GM23338 (cell line): ENCODE data around the gene ELN. TPM values are rescaled to one million over a fixed set of nuclear protein-coding genes. Genes with fewer than 3 reads are reported as not detected.

ENCODE experiments used
- ATAC-seq: fragments of 200-7000 bp; cut with Tn5 transposase; 3 replicates; pipeline ENCODE4 v1.9.1; 2020
- DNase-seq: peaks from one replicate; pipeline ENCODE4 v3.0.0-alpha.2; 2015; ENCODE audit warnings: low spot score
- H2AFZ ChIP-seq: fragments of 200-600 bp; sonication (generic); 2 replicates; pipeline ENCODE4 v1.8.0; 2016; ENCODE audit warnings: antibody characterized with exemption, mild to moderate bottlenecking, moderate library complexity
- H3F3A ChIP-seq: fragments of 200-600 bp; sonication (generic); replicated peaks from 2 replicates; pipeline ENCODE4 v1.8.0; 2017; ENCODE audit warnings: antibody characterized with exemption, mixed run types, low read depth
- H3K27ac ChIP-seq: fragments of 200-600 bp; sonication (generic); 2 replicates; pipeline ENCODE4 v1.6.1; 2016; ENCODE audit warnings: low read depth
- H3K27me3 ChIP-seq: fragments of 200-600 bp; sonication (generic); 2 replicates; pipeline ENCODE4 v1.8.0; 2016; ENCODE audit warnings: mild to moderate bottlenecking, mixed run types, moderate library complexity; ENCODE audit not compliant: insufficient read depth
- H3K36me3 ChIP-seq: fragments of 200-600 bp; sonication (generic); 2 replicates; pipeline ENCODE4 v1.8.0; 2016; ENCODE audit warnings: mild to moderate bottlenecking; ENCODE audit not compliant: insufficient read depth
- H3K4me1 ChIP-seq: fragments of 200-600 bp; sonication (generic); 2 replicates; pipeline ENCODE4 v1.8.0; 2016; ENCODE audit warnings: mild to moderate bottlenecking, moderate library complexity; ENCODE audit not compliant: insufficient read depth
- H3K4me2 ChIP-seq: fragments of 200-600 bp; sonication (generic); 2 replicates; pipeline ENCODE4 v1.7.1; 2017; ENCODE audit warnings: mixed run types
- H3K4me3 ChIP-seq: fragments of 200-600 bp; sonication (generic); 2 replicates; pipeline ENCODE4 v1.6.1; 2016; ENCODE audit warnings: mixed run types
- H3K79me2 ChIP-seq: fragments of 200-600 bp; sonication (generic); replicated peaks from 2 replicates; pipeline ENCODE4 v1.8.0; 2017; ENCODE audit warnings: mild to moderate bottlenecking; ENCODE audit not compliant: insufficient read depth
- H3K9me2 ChIP-seq: fragments of 200-600 bp; sonication (generic); 2 replicates; pipeline ENCODE4 v1.8.0; 2017; ENCODE audit not compliant: insufficient read depth
- H4K20me1 ChIP-seq: fragments of 200-600 bp; sonication (generic); replicated peaks from 2 replicates; pipeline ENCODE4 v1.8.0; 2017; ENCODE audit warnings: mild to moderate bottlenecking; ENCODE audit not compliant: insufficient read depth
- H3K27ac Mint-ChIP-seq: 2 replicates; pipeline ENCODE4 v1.8.0; 2020; ENCODE audit warnings: inconsistent platforms, mild to moderate bottlenecking, moderate library complexity, mixed read lengths
- H3K27me3 Mint-ChIP-seq: 3 replicates; pipeline ENCODE4 v1.8.0; 2022; ENCODE audit warnings: low read depth, mild to moderate bottlenecking, moderate library complexity, mixed read lengths, inconsistent platforms; ENCODE audit not compliant: insufficient read depth, poor library complexity
- H3K36me3 Mint-ChIP-seq: 3 replicates; pipeline ENCODE4 v1.8.0; 2021; ENCODE audit warnings: low read depth, mild to moderate bottlenecking, inconsistent platforms, moderate library complexity, mixed read lengths
- H3K4me1 Mint-ChIP-seq: 3 replicates; pipeline ENCODE4 v1.8.0; 2020; ENCODE audit warnings: mild to moderate bottlenecking, inconsistent platforms, mixed read lengths
- H3K4me3 Mint-ChIP-seq: 3 replicates; pipeline ENCODE4 v1.8.0; 2021; ENCODE audit warnings: moderate library complexity, mild to moderate bottlenecking, inconsistent platforms, mixed read lengths
- H3K9me3 Mint-ChIP-seq: 3 replicates; pipeline ENCODE4 v1.8.0; 2020; ENCODE audit warnings: moderate library complexity, mild to moderate bottlenecking, inconsistent platforms, mixed read lengths
- CREB1 ChIP-seq: fragments of 250-450 bp; sonication (Bioruptor Pico); IDR thresholded peaks from 2 replicates; pipeline ENCODE4 v1.5.0; 2020; ENCODE audit warnings: low read depth, mild to moderate bottlenecking, moderate library complexity
- CTCF ChIP-seq, 2 experiments: fragments of 200-600 bp in 1 of 2; sonication (generic) in 1 of 2; conservative IDR thresholded peaks; 2 replicates each; pipeline versions ENCODE4 v1.5.1 to v1.6.1; 2016 to 2017; ENCODE audit warnings: antibody characterized with exemption in 2 of 2, low read depth in 2 of 2, mild to moderate bottlenecking in 2 of 2, moderate library complexity in 1 of 2
- ETS1 ChIP-seq: IDR thresholded peaks from 2 replicates; pipeline ENCODE4 v1.6.1; 2016; ENCODE audit warnings: antibody characterized with exemption
- EZH2 ChIP-seq: fragments of 200-600 bp; sonication (generic); IDR thresholded peaks from one replicate; pipeline ENCODE4 v1.8.0; 2017; ENCODE audit warnings: antibody characterized with exemption, mild to moderate bottlenecking, low read depth; ENCODE audit not compliant: unreplicated experiment
- EZH2phosphoT487 ChIP-seq: fragments of 200-600 bp; sonication (generic); IDR thresholded peaks from one replicate; pipeline ENCODE4 v1.8.1; 2018; ENCODE audit warnings: antibody characterized with exemption; ENCODE audit not compliant: unreplicated experiment
- JUNB ChIP-seq: IDR thresholded peaks from one replicate; pipeline ENCODE4 v1.6.1; 2016; ENCODE audit warnings: antibody characterized with exemption; ENCODE audit not compliant: unreplicated experiment
- NANOG ChIP-seq: IDR thresholded peaks from 2 replicates; pipeline ENCODE4 v1.6.1; 2016; ENCODE audit warnings: antibody characterized with exemption, borderline replicate concordance
- POLR2AphosphoS5 ChIP-seq: IDR thresholded peaks from 2 replicates; pipeline ENCODE4 v1.6.1; 2016; ENCODE audit warnings: antibody characterized with exemption, low read depth
- REST ChIP-seq: IDR thresholded peaks from one replicate; pipeline ENCODE4 v1.6.1; 2018; ENCODE audit warnings: antibody characterized with exemption; ENCODE audit not compliant: unreplicated experiment
- STAT1 ChIP-seq: IDR thresholded peaks from one replicate; pipeline ENCODE4 v1.6.1; 2016; ENCODE audit warnings: antibody characterized with exemption; ENCODE audit not compliant: unreplicated experiment
- ZNF114 ChIP-seq: fragments of 250-450 bp; sonication (Bioruptor Pico); IDR thresholded peaks from 2 replicates; pipeline ENCODE4 v1.5.0; 2020; ENCODE audit warnings: mild to moderate bottlenecking, moderate library complexity
- ZNF331 ChIP-seq: fragments of 250-450 bp; sonication (Bioruptor Pico); IDR thresholded peaks from 2 replicates; pipeline ENCODE4 v1.5.0; 2020; ENCODE audit warnings: low read depth, mild to moderate bottlenecking, moderate library complexity
- ZNF462 ChIP-seq: fragments of 250-450 bp; sonication (Bioruptor Pico); IDR thresholded peaks from 2 replicates; pipeline ENCODE4 v1.5.0; 2020; ENCODE audit warnings: mild to moderate bottlenecking, moderate library complexity
- polyA plus RNA-seq: library from polyadenylated mRNA; unstranded; fragments of >200 nt; fragmentation: Nextera tagmentation; extraction: Ambion mirVana; gene quantifications from 2 replicates; pipeline ENCODE4 v1.2.1, GENCODE V29; 2016
- total RNA-seq: library from RNA; depleted of rRNA; stranded (reverse); fragments of >200 nt; shearing (Covaris generic); gene quantifications from 2 replicates; pipeline ENCODE4 v1.2.3, GENCODE V29; 2014

Gene ELN
- total and polyA plus RNA-seq, 2 experiments from 2014 or later, result 1.1 to 5.6 TPM

GRCh38 chr7:74095135-74095534, 67.2 kb downstream of the ELN start:
- Mint-ChIP-seq H3K4me3 (peak overlapping the region; percentile 68), H3K36me3 (peaks cover 42% of the 10 kb centered on the region), H3K9me3 (peaks cover 10% of the 10 kb centered on the region; the same call in 2 of the 3 replicates), H3K27ac (peak overlapping the region; percentile 95), H3K4me1 (peaks cover 28% of the 10 kb centered on the region), H3K27me3 (peaks cover 9% of the 10 kb centered on the region)
- H3F3A ChIP-seq, result peaks cover 9% of the 10 kb centered on the region; the same call in 1 of the 2 replicates
- ATAC-seq (no peak), DNase-seq (no peak)
- no peak for TF ChIP-seq EZH2phosphoT487
- no peak for TF ChIP-seq ZNF462 (CRISPR knock-in tag)
- TF ChIP-seq ETS1, result no peak
- TF ChIP-seq CTCF (conservative IDR thresholded peaks at IDR 0.05; ENCODE audit: low read depth in 2 of 2), result no peak
- no peak for TF ChIP-seq NANOG
- TF ChIP-seq POLR2AphosphoS5, result no peak
- TF ChIP-seq STAT1, result no peak
- TF ChIP-seq EZH2, result no peak
- no peak for TF ChIP-seq ZNF114 (CRISPR knock-in tag)
- TF ChIP-seq JUNB, result no peak
- no peak for TF ChIP-seq CREB1
- TF ChIP-seq REST, result no peak
- no peak for TF ChIP-seq ZNF331 (CRISPR knock-in tag)
- H3K27me3 ChIP-seq, result no peaks in the 10 kb centered on the region
- H3K27ac ChIP-seq, result peak overlapping the region; percentile 82
- H3K4me1 ChIP-seq, result peaks cover 34% of the 10 kb centered on the region
- no peak overlapping the region for H2AFZ ChIP-seq
- no peaks in the 10 kb centered on the region for H4K20me1 ChIP-seq
- H3K79me2 ChIP-seq, result peaks cover 8% of the 10 kb centered on the region; the same call in 1 of the 2 replicates
- H3K4me3 ChIP-seq, result peak overlapping the region; percentile 50; the same call in 1 of the 2 replicates
- H3K36me3 ChIP-seq, result peaks cover 18% of the 10 kb centered on the region
- no peaks in the 10 kb centered on the region for H3K9me2 ChIP-seq
- H3K4me2 ChIP-seq, result peak overlapping the region; percentile 82
